Stimulated activated CD4-positive, alpha-beta T cell treated with anti-CD3 and anti-CD28 coated beads, Interleukin-15, amount 100 ng/mL, for 24 hours (primary cell): ENCODE data around the gene KIF20B.
A peak's percentile ranks its signal among the peaks of the same experiment; 100 is the strongest.
"Not testable (repeated sequence)": the region's sequence is repeated elsewhere in the genome, so short reads cannot be mapped to it uniquely, and the experiment has no call there.

Experiments
- DNase-seq: peaks from one replicate; pipeline ENCODE4 v3.0.0-alpha.2; 2020

The KIF20B gene

GRCh38 chr10:89789188-89789877 lies 87.9 kb downstream of the KIF20B start:
- no peak for DNase-seq

GRCh38 chr10:89792187-89792586 lies 90.8 kb downstream of the KIF20B start:
- no peak for DNase-seq

- DNase-seq: peak; percentile 19
Measured at GRCh38 chr10:89793649-89794254, 92.4 kb downstream of the KIF20B start.

- no peak for DNase-seq
Measured at GRCh38 chr10:89795840-89796239, 94.5 kb downstream of the KIF20B start.

- DNase-seq: no peak
Measured at GRCh38 chr10:89798092-89798491, 96.7 kb downstream of the KIF20B start.

GRCh38 chr10:89799573-89799972 lies 98.2 kb downstream of the KIF20B start:
- DNase-seq: no peak

GRCh38 chr10:89805599-89806013 lies 104.2 kb downstream of the KIF20B start:
- DNase-seq: peak; percentile 82

- DNase-seq: no peak
Measured at GRCh38 chr10:89808842-89809241, 107.5 kb downstream of the KIF20B start.

GRCh38 chr10:89809766-89810165 lies 108.4 kb downstream of the KIF20B start:
- DNase-seq: no peak

GRCh38 chr10:89810908-89811525 lies 109.6 kb downstream of the KIF20B start:
- no peak for DNase-seq

GRCh38 chr10:89813546-89813945 lies 112.2 kb downstream of the KIF20B start:
- no peak for DNase-seq

GRCh38 chr10:89814278-89814677 lies 112.9 kb downstream of the KIF20B start:
- DNase-seq: no peak

- DNase-seq: no peak
Measured at GRCh38 chr10:89815049-89815853, 113.9 kb downstream of the KIF20B start.

- not testable (repeated sequence) for DNase-seq
Measured at GRCh38 chr10:89819008-89819407, 117.6 kb downstream of the KIF20B start.
